Neural cell (in vitro differentiated cells): Measurements from ENCODE around the gene SWAP70.

Experiments used
- POLR2AphosphoS5 ChIP-seq: IDR thresholded peaks from 2 replicates; pipeline ENCODE4 v1.6.1; 2012
- SMC3 ChIP-seq: fragments of 450-650 bp; conservative IDR thresholded peaks from 2 replicates; pipeline ENCODE4 v1.6.1; 2014; ENCODE audit warnings: antibody characterized with exemption, mild to moderate bottlenecking, moderate library complexity; ENCODE audit not compliant: poor library complexity
- TAF1 ChIP-seq: IDR thresholded peaks from 2 replicates; pipeline ENCODE4 v1.6.1; 2012; ENCODE audit warnings: low read depth
- TF ChIP-seq, protein P1 (sequence below): fragments of 450-650 bp; IDR thresholded peaks from 2 replicates; pipeline ENCODE4 v1.5.1; 2014; ENCODE audit warnings: antibody characterized with exemption, mild to moderate bottlenecking, moderate library complexity; ENCODE audit not compliant: poor library complexity, severe bottlenecking

DNA sequence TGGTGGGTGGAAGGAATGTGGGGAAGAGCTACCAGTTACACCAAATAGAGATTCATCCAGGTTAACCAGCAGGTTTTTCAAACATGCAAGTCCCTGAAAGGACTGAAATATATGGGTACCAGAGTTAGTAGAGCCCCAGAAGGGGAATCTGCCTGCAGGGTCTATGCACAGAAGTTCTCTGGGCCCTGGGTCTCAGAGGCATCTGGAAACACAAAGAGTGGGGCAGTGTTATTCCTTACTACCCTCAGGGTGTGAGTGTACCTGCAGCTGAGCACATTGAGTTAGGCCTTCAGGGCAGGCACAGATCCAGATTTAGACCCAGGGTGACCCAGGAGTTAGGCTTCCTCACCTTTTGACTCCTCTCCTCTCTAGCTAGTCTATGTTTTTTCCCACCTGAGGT, 43.9 kb upstream of the SWAP70 start:
- TF ChIP-seq, protein P1, sequence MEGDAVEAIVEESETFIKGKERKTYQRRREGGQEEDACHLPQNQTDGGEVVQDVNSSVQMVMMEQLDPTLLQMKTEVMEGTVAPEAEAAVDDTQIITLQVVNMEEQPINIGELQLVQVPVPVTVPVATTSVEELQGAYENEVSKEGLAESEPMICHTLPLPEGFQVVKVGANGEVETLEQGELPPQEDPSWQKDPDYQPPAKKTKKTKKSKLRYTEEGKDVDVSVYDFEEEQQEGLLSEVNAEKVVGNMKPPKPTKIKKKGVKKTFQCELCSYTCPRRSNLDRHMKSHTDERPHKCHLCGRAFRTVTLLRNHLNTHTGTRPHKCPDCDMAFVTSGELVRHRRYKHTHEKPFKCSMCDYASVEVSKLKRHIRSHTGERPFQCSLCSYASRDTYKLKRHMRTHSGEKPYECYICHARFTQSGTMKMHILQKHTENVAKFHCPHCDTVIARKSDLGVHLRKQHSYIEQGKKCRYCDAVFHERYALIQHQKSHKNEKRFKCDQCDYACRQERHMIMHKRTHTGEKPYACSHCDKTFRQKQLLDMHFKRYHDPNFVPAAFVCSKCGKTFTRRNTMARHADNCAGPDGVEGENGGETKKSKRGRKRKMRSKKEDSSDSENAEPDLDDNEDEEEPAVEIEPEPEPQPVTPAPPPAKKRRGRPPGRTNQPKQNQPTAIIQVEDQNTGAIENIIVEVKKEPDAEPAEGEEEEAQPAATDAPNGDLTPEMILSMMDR = no peak
- no peak for TF ChIP-seq TAF1
- TF ChIP-seq SMC3 = no peak
- TF ChIP-seq POLR2AphosphoS5 = no peak
